Measurements from ENCODE around the gene EBF3. TPM values are rescaled to one million over a fixed set of nuclear protein-coding genes. Genes with fewer than 3 reads are reported as not detected.
A peak's percentile ranks its signal among the peaks of the same experiment; 100 is the strongest.

The EBF3 gene
- total RNA-seq, 1 donor from 2014 or later: not detected

DNA sequence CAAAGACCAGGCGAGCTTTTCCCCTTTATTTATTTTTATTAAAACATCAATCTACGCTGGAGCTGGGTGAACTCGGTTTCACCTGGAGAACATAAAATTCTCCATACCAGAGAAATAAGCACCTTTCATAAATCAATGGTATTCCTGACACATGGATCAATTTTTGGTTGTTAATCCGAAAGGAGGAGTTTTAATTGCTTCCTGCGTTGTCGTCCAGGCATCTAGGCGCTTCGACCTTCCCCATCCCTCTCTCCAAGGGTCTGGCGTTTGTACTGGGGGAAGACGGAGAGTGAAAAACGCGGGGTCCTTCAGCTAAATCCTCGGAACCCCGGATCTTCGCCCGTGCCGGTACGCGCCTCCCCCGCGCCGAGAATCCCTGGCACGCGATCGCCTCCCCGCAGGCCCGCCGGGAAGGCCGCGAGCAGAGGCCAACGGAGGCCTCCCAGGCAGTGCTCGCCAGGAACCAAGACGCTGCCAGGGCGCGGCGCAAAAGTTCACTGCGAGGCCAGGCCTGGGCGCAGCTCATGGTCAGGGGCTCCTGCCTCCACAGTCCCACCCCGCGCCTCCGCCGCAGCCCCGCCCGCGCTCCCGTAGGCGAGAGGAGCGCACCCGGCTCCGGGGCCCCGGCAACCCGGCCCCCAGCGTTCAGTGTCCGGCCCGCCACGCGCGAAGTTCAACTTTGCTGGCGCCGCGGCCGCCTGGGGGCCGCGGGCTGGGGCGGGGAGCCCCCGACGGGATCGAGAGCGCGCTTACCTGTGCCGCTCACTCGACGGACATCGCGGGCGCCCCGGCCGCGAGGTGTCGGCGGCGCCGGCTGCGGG is 8.3 kb upstream of the EBF3 start:
- DNase-seq (ENCODE audit: low spot score) (no peak), ATAC-seq (no peak)

DNA sequence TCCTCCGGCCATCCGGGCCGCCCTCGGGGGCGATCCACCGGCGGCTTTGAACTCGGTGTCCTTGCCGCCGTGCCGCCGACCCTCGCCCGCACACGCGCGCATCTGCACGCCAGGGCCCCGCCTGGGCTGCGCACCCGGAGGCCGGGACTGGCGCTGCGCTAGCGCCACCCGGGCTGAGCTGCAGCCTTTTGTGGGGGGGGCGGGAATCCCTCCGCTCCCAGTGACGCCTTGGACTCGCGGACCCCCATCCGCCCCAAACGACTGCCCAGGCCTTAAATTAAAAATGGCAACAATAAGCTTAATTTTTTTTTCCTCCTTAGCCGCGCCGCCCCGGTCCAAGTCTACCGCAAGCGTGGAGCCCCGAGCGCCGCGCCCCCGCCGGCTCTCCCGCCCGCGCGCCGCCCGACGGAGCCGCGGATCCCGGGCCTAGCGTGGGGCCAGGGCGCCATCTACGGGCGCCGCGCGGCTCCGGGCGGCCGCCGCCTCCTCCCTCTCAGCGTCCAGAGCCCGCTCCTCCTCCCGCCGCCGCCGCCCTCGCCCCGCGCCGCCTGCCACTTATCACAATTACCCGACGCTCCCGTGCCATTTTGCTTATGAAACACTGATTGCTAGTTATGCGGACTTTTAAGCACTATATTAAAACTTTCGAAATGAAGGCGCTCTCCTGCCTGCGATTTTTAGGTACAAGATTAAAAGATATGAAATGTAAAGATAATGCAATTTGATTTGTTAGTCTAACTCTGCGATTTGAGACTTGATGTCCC is 7.5 kb upstream of the EBF3 start:
- peak; percentile 93 for ATAC-seq
- peak; percentile 53 for DNase-seq (ENCODE audit: low spot score)

- ATAC-seq (no peak), DNase-seq (ENCODE audit: low spot score) (no peak)
These were observed 6.6 kb upstream of the EBF3 start for GRCh38 chr10:129970465-129971364.

DNA sequence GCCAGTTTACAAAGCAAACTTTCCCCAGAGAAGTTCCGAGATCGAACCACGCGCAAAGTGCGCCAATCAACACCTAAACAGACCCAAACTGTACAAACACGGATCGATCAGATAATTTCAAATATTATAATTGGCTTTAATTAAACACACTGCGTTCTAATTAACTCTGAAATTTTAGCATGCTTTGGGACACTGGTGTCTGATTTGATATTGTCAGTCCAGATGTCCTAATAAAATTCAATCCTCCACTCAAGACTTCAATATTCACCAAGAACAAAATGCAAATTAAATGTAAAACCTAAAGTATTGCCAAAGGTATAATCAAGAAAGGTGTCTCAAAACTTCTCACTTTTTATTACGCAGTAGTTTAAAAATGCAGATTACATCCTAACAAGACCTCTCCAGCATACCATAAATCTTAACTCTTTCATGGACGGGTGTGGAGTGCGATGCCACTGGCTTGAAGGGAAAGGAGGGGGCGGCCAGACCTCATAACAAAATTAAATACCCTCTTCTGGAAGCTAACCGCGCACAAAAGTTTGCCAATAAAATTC is 5.9 kb upstream of the EBF3 start:
- no peak for ATAC-seq

DNA sequence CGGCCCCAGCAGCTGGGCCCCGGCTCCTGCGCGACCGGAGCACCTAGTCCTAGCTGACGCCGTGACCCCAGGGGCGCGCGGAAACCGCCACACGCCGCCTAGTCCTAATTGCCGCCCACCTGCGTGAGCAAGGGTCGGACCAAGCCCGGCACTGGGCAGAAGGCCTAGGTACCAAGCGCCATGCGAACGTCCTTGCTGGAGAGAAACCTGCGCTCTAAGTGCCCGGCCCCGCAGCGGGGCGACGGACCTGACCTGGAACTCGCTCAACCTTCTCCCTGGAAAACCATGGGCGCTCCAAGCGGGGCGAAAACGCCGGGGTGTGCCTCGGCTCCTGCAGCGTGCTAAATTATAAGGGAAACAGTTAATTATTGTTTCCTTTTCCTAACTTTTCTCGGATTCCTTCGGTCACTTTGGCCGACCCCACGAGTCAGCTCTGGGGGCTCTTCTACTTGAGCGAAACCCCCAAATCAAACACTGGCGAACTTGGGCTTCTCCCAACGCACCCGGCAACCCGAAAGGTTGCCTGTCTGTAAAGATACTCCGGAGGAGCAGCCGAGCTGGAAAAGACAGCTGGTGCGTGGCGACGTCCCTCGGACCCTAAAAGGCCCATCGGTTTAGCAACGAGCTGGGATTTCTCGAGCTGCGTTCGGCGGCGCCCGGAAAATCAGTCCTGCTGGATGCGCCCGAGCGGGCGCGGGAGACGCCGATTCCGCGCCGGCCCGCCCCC is 5.3 kb upstream of the EBF3 start:
- no peak for DNase-seq (ENCODE audit: low spot score)
- ATAC-seq: no peak

More for the DNA sequence above, 5.9 kb upstream of the EBF3 start:
- DNase-seq (ENCODE audit: low spot score): no peak

DNA sequence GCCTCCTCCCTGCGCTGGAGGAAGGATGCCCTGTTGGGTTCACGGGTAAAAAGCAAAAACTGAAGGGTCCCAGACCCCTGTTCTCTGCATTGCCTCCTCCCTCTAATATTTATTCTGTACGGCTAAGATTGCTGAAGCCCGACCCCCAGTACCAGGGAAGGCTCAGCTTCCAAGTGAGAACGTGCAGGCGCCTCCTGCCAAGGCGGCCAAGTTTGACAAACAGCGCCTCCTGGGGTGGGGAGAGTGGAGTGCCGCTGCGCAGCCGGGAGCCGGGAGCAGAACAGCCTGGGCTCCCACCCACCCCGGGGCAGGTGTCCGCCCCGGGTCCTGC is 4.7 kb upstream of the EBF3 start:
- DNase-seq (ENCODE audit: low spot score) (no peak), ATAC-seq (peak; percentile 56)

DNA sequence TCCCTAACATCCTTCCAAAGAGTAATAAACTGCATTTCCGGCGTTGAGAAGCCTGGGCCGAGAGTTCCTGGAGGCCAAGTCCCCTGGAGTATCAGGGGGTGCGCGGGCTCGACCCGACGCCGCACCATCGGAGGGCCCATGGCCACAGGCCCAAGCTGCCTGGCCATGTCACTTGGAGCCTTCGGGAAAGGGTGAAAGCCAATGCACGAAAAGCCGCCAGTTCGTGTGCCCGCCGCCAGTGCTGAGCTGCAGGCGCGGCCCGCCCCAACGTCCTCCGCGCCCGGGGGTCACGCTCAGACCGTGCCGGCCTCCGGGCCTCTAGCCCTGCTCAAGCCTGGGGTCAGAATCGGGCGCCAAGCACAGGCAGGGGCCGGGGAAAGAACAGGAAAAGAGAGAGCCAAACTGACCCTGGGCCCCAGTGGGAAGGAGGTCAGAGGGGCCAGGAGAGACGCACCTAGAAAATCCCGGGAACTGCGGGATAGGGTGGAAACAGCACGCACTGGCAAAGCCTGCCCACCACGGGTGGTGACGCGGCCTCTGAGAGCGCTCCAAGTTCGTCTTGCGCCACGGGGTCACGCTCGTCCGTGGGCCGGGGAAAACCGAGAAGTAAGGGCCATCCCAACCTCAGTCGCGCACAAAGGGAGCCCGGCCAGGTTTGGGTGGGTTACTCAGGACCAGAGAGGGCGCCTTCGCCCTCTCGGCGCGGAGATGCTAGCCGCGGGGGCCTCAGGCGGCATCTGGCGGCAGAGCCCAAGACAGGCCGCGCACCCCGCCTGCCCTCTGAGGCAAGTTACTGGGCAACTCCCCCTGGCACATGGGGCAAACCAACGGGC is 4.2 kb upstream of the EBF3 start:
- ATAC-seq: no peak
- no peak for DNase-seq (ENCODE audit: low spot score)

DNA sequence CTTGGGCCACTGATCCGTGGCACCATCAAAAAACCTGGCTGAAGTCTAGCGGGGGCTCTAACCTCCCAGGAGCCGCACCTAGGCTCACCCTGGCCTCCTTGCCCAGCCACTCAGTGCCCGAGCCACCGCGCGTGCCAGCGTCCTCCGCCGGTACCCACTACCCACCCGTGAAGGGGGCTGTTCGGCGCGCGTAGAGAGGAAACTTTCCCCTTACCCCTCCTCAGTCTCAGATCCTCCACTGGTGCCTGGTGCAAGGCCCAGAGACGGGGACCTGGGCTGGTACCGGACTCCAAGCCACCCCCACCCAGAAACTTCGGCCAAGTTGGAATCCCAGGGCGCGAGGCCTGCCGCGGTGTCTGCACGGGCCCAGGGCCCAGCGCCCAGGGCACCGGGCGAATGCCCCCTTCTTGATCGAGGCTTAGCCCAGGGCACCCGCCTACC is 3.5 kb upstream of the EBF3 start:
- ATAC-seq (no peak), DNase-seq (ENCODE audit: low spot score) (no peak)

DNA sequence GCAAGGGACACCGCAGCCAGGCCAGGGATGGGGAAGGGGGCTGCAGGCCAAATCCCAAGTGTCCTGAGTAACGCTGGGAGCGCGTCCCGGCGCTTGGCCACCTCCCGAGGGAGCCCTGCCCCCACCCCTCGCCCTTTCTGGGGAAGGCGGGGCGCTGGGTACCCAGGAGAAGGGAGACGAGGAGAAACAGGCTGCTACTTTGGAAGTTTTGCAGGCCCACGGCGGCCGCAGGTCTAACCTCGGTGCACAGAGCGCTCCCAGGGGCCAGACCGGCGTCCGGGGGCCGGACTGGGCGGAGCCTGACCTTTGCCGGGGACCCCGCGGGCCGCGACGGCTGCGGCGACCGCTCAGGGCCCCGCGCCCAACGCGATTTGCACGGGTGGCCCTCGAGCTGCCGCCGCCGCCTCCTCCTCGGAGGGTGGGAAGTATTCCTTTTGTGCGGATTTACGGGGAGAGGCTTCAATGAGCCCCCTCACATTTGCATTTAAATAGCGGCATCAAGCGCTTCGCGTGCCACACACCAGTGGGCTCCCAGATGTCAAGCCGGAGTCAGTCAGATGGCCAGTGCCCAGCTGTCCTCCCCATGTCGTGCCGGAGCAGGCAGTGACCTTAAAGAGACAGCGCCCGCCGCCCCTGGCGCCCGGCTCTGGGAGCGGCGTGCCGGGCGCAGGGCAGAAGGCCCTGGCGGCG is 3.0 kb upstream of the EBF3 start:
- no peak for DNase-seq (ENCODE audit: low spot score)

GRCh38 chr10:129966370-129966888 is 2.4 kb upstream of the EBF3 start:
- no peak for ATAC-seq
- no peak for DNase-seq (ENCODE audit: low spot score)

More for the DNA sequence above, 3.0 kb upstream of the EBF3 start:
- no peak for ATAC-seq

DNA sequence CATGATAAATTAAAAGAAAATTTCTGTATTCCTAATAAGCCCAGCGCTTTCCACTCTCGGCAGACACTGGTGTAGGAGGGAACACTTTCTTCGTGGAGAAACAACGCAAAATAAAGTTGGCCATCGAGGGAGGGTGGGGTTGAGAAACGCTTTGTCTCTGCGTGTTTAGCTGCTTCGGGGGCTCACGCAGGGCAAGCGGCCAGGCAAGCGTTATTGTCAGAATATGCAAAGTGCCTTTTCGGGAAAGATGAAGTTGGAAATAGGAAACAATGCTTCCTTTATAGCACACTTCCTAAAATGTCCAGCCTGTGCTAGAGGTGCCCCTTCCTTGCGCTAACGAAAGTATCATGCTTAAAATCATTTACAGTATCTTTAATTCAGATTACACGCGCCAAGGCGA is 1.9 kb upstream of the EBF3 start:
- DNase-seq (ENCODE audit: low spot score) (no peak), ATAC-seq (no peak)

- ATAC-seq: no peak
- no peak for DNase-seq (ENCODE audit: low spot score)
These were observed 1.3 kb upstream of the EBF3 start for GRCh38 chr10:129965425-129965808.

DNA sequence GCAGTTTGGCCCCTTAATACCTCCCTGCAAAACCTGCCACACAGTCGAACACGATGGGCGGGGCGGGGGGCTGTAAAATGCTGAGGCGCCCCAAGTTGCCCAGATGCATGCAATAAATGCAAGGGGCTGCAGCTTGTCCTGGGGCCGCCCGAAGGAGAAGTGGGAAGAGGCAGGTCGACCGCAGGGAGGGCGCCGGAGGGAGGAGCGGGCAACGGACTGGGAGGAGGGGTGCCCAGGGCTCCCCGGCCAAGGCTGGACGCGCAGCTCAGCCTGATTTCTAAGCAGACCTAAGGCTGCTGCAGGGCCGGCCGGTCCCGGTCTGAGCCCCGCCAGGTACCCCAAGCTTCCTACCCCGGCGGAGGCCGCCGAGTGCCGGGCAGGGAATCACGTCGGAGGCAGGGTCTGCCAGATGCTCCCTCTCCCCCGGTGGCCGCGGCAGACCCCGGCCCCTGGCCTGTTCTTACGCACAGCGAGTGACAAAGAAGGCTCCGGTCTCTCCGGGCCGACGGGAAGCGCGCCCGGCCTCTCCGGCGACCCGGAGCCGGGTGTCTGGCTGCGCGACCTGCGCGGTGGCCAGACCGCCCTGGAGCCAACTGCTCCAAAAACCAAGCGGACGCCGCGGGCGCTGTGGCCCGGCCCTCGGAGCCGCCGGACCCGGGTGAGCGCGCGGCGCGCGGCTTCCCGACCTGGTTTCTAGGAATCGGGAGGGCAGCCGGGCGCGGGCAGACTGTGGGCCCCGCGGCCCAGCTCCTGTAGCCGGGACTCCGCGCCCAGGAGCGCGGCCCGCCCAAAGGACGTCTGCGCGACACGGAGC is 744 bp upstream of the EBF3 start:
- peak; percentile 39 for DNase-seq (ENCODE audit: low spot score)
- ATAC-seq: no peak

- ATAC-seq (peak; percentile 28), DNase-seq (ENCODE audit: low spot score) (no peak)
These were observed 1.0 kb downstream of the EBF3 start for GRCh38 chr10:129962872-129963640.

GRCh38 chr10:129962031-129962871 is 1.8 kb downstream of the EBF3 start:
- ATAC-seq: no peak
- no peak for DNase-seq (ENCODE audit: low spot score)

DNA sequence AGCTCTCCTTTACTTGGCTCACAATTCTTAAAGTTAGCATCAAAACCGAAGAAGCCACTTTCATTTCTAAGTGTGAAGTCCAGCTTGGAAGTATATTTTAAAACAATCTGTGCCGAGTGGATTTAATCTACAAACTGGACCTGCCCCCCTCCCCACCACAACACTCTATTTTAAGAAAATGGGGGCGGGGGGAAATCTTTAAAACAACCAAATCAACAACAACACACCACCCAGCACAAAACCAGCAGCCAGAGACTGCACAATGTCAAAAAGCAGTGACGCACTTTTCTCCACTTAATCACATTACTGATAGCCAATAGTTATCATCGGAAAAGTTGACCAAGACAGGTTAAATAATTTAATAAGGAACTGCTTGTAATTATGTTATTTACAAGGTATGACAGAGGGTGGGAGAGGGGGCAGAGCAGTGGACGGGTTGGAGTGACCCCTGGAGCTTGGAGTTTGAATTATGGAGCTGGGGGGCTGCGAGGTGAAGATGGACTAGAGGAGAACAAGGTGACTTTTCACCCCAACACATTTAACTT is 2.8 kb downstream of the EBF3 start:
- ATAC-seq (no peak), DNase-seq (ENCODE audit: low spot score) (no peak)

Data from left lobe of liver (tissue), 2 donors.